T-helper 2 cell (primary cell): ENCODE results near the gene CPEB3.
"Not testable (repeated sequence)": the region's sequence is repeated elsewhere in the genome, so short reads cannot be mapped to it uniquely, and the experiment has no call there.

Experiments used
- DNase-seq, 5 experiments: peaks; one replicate each; pipeline versions ENCODE4 v3.0.0 to v3.0.0-alpha.2; 2012 to 2022

The CPEB3 gene

DNA sequence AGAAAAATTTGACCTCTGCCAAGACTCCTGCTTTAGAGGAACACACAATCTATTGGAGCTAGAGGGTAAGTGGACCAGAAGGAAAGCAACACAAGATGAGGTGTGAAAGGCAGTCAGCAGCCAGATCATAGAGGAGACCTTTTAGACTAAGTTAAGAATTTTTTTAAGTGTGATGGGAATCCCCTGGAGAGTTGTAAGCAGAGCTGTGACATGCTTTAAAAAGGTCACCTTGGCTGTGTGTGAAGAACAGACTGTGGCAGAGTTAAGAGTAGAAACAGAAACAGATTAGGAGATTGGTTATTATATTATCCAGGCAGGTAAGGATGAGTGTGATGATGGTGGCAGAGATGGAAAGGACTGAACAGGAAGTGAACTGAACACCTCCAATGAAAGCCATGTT is 23.5 kb downstream of the CPEB3 start:
- peak in 1 of 5 experiments; percentile 11 for DNase-seq

DNA sequence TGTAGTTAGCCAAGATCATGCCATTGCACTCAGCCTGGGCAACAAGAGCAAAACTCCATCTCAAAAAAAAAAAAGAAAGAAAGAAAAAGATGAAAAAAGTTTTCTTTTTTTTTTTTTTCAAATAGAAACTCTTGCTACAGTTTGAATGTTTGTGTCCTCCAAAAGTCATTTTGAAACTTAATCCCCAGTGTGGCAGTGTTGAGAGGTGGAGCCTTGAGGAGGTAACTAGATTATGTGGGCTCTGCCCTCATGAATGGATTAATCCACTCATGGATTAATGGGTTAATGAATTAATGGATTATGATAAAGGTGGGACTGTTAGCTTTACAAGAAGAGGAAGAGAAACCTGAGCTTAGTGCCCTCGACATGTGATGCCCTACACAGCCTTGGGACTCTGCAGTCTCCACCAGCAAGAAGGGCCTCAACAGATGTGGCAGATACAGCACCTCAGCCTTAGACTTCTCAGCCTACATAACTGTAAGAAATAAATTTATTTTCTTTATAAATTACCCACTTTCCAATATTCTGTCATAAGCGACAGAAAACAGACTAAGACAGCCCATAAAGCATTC is 25.1 kb downstream of the CPEB3 start:
- DNase-seq: peak in 1 of 5 experiments; percentile 51

DNA sequence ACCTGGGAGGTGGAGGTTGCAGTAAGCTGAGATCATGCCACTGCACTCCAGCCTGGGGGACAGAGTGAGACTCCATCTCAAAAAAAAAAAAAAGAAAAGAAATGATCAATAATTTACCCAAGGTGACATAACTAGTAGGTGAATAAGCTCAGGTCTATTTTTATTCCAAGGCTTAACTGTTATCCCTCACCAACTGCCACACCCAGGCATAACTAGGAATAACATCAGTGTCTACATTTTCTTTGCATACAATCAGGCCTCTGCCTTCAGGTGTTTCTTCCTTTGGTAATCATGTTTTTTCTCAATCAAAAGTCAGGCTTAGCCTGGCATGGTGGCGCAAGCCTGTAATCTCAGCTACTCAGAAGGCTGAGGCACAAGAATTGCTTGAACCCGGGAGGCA is 26.6 kb downstream of the CPEB3 start:
- DNase-seq: no peak

DNA sequence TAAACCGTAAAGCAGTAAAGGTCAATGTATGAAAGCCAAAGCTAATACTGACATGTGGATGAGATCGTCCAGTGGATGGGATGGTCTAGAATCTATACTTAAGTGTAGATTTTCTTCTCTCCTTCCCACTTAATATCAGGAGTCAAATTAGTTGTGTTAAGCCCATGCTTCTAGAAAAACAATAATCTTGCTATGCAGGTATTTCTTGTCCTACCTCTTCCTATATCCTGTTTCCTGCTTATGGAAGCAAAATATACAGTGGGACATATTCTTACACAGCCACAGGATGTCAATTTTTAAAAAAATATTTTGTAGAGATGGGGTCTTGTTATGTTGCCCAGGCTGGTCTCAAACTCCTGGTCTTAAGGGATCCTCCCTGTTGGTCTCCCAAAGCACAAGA is 27.5 kb downstream of the CPEB3 start:
- DNase-seq: no peak

DNA sequence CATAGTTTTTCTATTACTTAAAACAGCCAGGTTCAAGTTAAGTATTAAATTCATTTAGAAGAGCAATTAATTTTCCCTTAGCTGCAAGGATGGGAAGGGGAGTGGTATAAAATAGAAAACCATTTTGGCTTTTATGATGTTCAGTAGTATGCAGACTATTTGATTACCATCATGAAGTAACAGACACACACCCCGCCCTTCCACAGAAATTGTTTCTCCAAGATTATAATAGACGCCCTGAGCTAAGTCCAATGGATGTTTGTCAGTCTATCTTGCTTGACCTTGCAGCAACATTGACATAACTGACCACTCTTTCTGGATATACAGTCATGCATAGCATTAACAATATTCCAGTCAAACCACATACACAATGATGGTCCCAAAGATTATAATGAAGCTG is 42.3 kb downstream of the CPEB3 start:
- no peak for DNase-seq

DNA sequence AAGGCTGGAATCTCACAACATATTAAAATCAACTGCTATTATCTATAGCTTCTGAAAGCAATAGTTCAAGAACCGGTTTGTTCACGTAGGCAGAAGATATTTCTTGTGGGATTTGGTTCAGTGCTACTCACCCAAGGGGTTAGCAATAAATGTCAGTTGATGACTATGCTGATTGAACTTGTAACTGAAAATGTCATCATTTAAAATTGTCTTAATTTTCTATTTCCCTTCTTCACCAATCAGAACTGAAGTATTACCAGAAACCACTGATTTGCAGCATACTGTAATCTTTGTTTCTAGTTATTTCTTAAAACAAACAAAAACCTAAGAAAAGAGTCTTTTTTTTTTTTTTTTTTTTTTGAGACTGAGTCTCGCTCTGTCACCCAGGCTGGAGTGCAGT is 46.1 kb downstream of the CPEB3 start:
- no peak for DNase-seq

DNA sequence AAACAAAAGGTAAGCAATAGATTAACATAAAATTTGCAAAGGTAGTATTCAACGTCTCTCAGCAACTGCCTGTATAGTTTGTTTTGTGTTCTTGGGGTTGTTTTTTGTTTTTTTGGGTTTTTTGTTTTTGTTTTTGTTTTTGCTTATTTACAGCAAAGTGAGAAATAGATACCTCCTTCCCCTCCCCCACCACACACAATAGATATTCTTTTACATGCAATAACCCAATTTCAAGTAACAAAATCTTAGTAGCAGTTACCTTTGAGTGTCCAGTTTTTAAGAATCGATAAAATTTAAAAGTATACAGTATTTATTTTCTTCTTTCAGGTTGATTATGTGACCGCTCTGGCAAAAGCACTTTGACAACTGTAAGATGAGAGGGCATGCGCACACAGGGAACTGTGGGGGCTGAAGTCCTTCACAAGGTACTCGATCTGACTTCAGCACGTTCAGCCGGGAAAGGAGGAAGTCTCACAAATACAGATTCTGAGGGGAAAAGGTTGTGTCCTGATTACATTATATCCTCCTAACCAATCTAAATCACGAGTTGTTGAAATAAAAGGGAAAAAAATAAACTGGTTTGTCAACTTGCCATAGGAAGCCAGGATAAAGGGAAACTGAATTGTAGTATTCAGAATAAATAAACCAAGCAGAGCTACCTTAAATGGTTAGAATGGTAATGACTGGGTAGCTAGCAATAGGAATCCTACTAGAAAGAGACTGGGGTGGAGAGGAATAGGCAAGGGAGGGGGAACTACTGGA is 47.8 kb downstream of the CPEB3 start:
- peak in 4 of 5 experiments; percentile 3 to 48 (median 8) for DNase-seq

DNA sequence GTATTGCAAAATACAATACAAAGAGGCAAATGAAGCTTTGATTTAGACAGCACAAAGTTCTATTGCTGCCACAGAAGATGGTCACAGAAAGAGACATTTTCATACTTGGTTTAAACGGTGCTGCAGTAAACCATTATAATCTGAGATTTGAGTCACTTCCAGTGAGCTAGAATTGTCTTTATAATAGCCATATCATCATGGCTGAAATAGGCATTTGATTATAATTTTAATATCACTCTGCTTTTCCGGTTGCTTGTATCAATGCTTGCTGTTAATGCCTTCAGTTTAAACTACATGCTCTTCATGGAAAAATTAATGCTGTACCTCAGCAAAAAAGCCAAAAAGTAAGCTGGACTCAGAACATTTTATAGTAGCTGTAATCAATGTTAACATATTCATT is 48.5 kb downstream of the CPEB3 start:
- no peak for DNase-seq

DNA sequence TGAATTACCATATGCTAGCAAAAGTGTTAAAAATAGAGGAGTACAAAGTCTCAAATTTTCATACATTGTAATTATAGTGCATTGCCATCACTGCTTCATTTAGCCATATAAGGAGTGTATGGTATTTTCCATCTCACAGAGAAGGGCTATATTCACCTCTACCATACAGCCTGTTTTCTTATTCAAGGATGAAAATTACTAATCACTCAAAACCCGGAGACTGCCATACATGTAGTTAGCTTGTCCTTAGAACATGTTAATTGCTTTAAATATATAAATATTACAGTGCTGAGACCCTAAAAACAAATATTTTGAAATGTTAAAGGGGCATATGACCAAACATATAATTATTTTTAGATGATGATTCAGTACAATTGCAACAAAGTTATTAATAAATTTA is 49.4 kb downstream of the CPEB3 start:
- no peak for DNase-seq

DNA sequence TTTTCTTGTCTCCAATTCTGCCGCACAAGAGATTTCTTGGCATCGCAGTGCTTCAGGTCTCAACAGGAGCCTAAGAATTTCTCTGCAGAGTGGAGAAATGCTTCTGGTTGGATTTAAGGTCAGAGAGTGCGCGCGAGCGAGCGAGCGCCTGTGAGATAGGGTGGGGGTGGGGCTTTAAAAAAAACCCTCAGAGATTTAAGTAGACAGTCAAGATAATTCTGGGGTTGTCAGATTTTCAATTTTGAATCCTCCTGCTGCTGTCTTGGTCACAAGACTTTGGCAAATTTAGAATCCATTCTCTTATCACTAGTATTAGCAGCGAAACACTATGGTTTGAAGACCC is 49.7 kb downstream of the CPEB3 start:
- peak in 1 of 5 experiments; percentile 27 for DNase-seq

DNA sequence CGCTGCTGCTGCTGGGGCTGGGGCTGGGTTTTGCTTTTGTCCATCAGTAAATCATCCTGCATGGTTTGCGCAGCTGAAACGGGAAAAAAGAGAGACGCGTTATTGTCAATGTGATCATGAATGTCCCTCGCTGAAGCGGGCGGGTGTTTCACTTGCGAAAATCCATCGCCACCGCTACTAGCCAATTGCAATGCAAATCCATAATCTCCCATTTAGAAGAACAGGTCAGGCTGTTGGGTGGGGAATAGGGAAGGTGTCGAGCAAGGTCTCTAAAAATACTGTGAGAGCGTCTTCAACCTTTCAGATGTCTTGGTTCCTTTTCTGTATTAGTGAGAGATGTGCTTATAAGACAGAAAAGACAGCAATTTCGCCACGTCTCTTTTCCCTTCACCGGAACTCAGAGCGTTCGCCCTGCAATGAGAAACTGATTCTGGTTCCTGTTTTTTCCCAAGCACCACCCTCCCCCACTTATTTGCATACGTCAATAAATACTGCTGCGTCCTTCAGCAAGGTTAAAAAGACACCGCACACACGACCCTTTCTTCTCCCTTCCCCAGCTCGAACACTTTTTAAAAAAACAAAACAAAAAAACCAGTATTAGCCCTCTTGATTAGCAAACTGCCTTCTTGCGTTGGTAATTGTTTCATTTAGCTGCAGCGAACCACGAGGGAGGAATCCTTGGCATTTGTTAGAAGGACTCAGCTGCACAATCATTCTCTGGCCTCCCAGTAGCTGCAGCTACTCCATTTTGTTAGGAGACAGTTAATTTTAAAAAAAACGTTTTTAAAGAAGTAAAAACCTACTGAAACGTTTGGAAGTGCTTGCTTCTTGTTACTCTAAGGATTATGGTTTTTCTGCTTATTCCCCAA is 50.4 kb downstream of the CPEB3 start:
- peak in 3 of 5 experiments; percentile 4 to 72 (median 34) for DNase-seq

DNA sequence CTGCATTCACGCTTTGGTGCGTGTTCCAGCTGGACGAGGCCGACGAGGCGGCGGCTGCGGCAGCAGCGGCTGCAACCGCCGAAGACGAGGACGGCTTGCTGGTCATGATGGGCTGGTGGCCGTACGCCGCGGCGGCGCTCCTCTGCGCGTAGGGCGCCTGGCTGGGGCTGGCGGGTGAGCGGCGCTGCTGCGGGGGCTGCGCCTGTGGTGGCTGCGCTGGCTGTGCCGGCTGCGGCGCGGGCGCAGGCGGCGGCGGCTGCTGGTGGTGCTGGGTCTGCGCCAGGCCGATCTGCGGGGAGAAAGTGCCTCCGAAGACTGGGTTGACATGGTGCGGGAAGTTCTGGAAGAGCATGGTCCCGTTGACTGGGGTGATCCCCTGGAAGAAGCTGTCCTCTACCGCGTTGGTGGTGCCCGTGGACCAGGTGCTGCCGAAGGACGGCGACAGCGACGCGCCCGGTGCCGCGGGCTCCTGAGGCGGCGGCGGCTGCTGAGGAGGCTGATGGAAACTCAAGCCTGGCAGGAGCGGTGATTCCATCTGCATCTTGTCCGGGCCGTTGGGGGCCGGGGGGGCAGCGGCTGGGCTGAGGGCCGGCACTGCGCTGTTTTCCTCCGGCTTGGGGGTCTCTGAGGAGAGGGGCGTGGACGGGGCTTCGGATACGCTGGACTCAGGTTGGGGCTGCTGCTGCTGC is 51.1 kb downstream of the CPEB3 start:
- DNase-seq: peak; percentile 7 to 52 (median 15)

DNA sequence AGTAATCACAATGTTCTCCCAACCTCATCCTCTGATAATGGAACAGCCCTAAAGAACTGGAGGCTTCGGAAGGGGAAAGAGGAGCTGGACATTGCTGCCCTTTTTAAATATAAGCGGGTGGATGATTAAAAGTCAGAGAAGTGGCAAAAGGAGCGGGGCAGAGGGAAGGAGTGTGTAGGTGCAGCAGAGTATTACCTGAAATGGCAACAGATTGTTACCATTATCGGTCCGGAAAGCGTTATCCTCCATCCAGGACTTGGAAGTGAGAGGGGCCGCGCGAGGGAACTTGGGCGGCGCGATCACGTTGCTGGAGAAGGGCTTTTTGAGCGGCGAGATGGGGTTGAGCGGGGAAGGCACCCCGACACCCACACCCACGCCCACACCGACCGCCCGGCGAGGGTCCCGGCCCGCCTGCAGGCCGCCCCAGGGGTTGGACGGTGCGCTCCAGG is 51.7 kb downstream of the CPEB3 start:
- no peak for DNase-seq

DNA sequence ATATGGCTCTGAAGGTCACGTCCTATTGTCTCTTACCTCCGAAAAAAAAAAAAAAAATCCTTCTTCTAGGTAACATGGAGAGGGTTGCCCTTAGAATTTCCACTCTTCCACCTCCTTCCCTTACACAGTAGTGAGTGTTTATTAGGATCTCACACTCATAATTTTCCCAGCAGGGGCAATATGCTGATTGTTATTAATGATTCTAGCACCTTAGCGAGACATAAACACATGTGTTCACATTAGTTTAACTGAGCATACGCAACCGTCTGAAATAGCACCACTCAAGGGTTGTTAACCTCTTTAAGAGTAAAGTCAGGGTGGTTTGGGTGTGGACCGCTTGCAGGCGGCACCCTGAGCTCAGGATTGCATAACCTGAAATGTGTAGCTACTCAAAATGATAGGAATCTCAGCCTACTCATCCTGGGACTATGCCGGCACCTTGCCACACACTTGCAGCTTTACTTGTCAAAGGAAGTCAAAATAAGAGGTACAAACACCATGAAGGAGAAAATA is 52.2 kb downstream of the CPEB3 start:
- no peak for DNase-seq

DNA sequence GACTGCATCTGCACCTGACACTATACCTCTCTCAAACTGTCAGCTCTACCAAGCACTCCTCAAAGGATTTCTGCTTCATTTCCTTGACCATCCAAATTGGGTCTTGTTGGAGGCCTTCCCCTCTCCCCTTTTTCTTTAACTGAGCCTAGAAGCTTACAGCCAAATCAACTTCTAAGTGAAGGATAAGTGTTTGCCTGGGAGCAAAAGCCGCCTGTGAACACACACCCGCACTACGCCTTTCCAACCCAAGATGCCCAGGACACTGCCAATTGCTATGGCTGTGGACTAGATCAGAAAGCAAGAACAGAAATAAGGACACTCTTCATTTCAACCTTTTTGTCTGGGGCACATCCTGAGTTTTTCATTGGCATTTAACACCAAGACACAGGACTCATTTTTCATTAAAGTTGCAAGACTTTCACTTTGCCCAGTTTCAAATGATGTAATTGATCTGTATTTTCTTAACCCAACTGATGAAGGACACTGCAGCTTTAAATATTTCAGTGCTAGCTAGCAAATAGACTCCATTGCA is 52.8 kb downstream of the CPEB3 start:
- no peak for DNase-seq

DNA sequence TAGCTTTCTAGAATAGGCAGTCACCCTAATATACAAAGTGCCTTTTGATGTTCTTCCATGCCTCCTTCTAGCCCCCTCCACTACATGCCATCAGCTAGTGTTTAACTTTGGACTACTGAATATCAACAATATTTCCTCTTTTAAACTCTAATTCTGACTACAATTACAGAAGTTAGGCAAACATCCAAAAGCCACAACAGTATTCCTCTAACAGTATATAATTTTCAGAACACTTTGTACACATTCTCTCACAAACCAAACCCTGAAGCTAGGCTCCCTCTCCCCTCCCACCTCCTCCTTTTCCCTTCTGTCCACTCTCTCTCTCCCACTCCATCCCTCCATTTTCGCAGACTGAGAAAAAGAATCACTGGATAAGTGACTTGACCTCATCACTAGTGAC is 59.7 kb downstream of the CPEB3 start:
- DNase-seq: no peak

DNA sequence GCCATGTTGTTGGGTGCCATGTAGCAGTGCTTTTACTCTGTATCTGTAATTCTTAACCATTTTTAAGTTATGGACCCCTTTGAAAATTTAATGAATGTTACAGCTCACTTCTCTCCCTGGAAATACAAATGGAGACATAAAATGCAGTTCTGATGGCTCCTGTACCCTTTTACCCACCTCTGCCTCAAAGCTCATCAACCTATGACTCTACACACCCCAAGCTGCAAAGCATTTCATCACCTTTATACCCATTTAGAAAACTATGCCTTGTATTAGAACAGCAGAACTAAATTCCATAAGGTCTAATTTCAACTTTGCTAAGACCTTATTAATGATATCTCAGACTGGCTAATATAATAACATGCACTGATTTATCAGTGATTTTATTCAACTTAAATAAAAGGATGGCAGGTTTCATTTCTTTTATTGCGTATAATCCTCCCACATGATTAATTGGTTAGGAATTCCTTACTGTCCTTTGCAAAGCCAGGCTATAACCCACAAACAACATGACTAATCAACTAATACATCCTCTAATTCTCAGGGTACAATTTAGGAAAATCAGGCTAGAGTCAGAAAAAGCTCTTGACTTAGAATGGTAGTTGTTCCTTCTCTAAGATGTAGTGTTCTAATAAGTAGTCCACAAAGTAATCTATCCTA is 68.1 kb downstream of the CPEB3 start:
- no peak for DNase-seq

DNA sequence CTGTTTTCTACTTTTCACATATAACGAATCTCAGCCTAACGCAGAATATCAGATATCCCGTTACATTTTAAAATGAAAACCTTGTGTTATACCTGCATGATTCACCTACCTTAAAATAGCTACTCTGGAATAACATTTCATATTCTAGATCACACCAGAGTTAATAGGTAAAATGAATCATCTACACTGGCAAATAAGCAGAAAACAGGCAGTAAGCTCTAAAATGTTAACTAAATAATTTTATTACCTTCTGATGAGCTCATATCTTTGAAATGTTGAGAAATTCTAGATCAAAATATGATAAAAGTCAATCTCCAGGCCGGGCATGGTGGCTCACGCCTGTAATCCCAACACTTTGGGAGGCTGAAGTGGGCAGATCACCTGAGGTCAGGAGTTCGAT is 71.3 kb downstream of the CPEB3 start:
- no peak for DNase-seq

DNA sequence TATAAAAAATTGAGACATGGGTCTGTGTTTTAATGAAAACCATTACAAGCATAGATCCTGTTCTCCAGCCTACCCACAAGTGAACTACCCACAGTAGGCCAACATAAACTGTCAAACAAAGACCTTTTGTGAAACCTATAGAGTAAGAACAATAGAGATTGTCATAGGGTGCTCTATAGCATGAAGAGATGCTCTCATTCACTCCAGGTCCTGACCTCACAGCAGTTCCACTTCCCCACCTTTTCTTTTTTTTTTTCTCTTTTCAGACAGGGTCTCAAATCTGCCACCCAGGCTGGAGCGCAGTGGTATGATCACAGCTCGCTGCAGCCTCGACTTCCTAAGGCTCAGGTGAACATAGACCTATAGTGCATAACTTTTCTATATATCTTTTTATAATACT is 72.3 kb downstream of the CPEB3 start:
- no peak for DNase-seq

DNA sequence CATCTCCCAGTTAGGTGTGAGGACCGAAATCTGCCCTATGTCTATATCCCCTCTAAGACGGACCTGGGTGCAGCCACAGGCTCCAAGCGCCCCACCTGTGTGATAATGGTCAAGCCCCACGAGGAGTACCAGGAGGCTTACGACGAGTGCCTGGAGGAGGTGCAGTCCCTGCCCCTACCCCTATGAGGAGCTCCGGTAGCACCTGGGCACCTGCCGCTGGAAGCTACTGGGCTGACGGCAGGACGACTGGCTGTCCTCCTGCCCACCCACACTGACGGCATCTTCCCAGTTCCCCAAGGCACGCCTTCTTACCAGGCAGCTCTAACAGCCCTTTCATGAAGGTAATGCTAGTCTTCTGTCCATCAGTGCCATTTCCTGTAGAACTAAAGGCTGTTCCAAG is 74.3 kb downstream of the CPEB3 start:
- not testable (repeated sequence) for DNase-seq

DNA sequence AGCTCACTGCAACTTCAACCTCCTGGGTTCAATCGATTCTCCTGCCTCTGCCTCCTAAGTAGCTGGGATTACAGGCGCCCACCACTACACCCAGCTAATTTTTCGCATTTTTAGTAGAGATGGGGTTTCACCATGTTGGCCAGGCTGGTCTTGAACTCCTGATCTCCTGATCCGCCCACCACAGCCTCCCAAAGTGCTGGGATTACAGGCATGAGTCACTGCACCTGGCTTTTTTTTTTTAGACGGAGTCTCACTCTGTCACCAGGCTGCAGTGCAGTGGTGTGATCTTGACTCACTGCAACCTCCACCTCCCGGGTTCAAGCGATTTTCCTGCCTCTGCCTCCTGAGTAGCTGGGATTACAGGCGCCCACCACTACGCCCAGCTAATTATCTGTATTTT is 75.7 kb downstream of the CPEB3 start:
- not testable (repeated sequence) for DNase-seq

DNA sequence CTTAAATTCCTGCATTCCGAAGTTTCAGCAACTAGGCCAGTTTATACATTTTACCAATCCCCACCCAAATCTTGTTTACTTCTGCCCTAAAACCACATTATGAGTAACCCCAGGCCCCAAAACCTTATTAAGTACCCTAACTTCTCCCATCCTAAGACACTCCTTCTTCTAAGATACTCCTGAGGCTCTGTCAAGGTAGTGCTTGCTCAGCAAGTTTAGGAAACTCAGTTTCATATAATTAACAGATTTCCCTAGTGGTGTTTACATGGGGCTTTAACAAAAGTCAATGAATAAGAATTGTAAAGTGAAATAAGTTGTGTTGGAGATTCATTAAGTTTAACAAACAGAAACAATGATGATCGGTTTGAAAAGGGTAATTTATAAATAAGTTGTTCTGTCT is 77.8 kb downstream of the CPEB3 start:
- no peak for DNase-seq
